Measurements from ENCODE around the gene ADAMTS4.

ADAMTS4 gene

GRCh38 chr1:161191971-161192370 is 6.9 kb downstream of the ADAMTS4 start:
- Histone ChIP-seq H3K27me3 (ENCODE audit: insufficient read depth, low read depth) (no peaks in the 10 kb centered on the region; the same call in 1 of the 2 replicates), H3K4me1 (ENCODE audit: low read depth, poor library complexity, severe bottlenecking) (peaks cover 18% of the 10 kb centered on the region), H4K20me1 (ENCODE audit: insufficient read depth) (no peaks in the 10 kb centered on the region), H3K9ac (no peak overlapping the region), H3K27ac (no peak overlapping the region), H3K4me2 (peak overlapping the region; percentile 7; the same call in 1 of the 2 replicates), H3K4me3 (IDR thresholded peaks at IDR 0.05; ENCODE audit: insufficient read depth, low read depth, low read length) (no peak overlapping the region), H2AFZ (ENCODE audit: low read depth) (peak overlapping the region; percentile 65; the same call in 1 of the 2 replicates), H3K36me3 (ENCODE audit: insufficient read depth) (no peaks in the 10 kb centered on the region), H3K79me2 (ENCODE audit: insufficient read depth, low read depth) (no peaks in the 10 kb centered on the region)
- TF ChIP-seq, protein P1, sequence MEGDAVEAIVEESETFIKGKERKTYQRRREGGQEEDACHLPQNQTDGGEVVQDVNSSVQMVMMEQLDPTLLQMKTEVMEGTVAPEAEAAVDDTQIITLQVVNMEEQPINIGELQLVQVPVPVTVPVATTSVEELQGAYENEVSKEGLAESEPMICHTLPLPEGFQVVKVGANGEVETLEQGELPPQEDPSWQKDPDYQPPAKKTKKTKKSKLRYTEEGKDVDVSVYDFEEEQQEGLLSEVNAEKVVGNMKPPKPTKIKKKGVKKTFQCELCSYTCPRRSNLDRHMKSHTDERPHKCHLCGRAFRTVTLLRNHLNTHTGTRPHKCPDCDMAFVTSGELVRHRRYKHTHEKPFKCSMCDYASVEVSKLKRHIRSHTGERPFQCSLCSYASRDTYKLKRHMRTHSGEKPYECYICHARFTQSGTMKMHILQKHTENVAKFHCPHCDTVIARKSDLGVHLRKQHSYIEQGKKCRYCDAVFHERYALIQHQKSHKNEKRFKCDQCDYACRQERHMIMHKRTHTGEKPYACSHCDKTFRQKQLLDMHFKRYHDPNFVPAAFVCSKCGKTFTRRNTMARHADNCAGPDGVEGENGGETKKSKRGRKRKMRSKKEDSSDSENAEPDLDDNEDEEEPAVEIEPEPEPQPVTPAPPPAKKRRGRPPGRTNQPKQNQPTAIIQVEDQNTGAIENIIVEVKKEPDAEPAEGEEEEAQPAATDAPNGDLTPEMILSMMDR (conservative IDR thresholded peaks at IDR 0.05; ENCODE audit: low read depth, low read length): no peak

- Histone ChIP-seq H3K79me2 (ENCODE audit: insufficient read depth, low read depth) (no peaks in the 10 kb centered on the region), H3K27me3 (ENCODE audit: insufficient read depth, low read depth) (no peaks in the 10 kb centered on the region), H3K4me2 (no peak overlapping the region), H3K36me3 (ENCODE audit: insufficient read depth) (no peaks in the 10 kb centered on the region), H3K9ac (no peak overlapping the region), H4K20me1 (ENCODE audit: insufficient read depth) (no peaks in the 10 kb centered on the region), H2AFZ (ENCODE audit: low read depth) (no peak overlapping the region), H3K4me1 (ENCODE audit: low read depth, poor library complexity, severe bottlenecking) (peaks cover 27% of the 10 kb centered on the region), H3K4me3 (IDR thresholded peaks at IDR 0.05; ENCODE audit: insufficient read depth, low read depth, low read length) (no peak overlapping the region), H3K27ac (no peak overlapping the region)
- TF ChIP-seq, protein P1 (conservative IDR thresholded peaks at IDR 0.05; ENCODE audit: low read depth, low read length): no peak
These were observed 7.8 kb downstream of the ADAMTS4 start for GRCh38 chr1:161190962-161191521.

GRCh38 chr1:161189036-161189435 is 9.8 kb downstream of the ADAMTS4 start:
- no peak overlapping the region for H3K27ac ChIP-seq
- no peaks in the 10 kb centered on the region for H3K36me3 ChIP-seq (ENCODE audit: insufficient read depth)
- no peak overlapping the region for H3K4me2 ChIP-seq
- no peak overlapping the region for H2AFZ ChIP-seq (ENCODE audit: low read depth)
- H3K27me3 ChIP-seq (ENCODE audit: insufficient read depth, low read depth): no peaks in the 10 kb centered on the region
- H3K4me3 ChIP-seq (IDR thresholded peaks at IDR 0.05; ENCODE audit: insufficient read depth, low read depth, low read length): no peak overlapping the region
- no peaks in the 10 kb centered on the region for H3K79me2 ChIP-seq (ENCODE audit: insufficient read depth, low read depth)
- TF ChIP-seq, protein P1 (conservative IDR thresholded peaks at IDR 0.05; ENCODE audit: low read depth, low read length): no peak; the same call in 1 of the 2 replicates
- H3K9ac ChIP-seq: no peak overlapping the region
- no peaks in the 10 kb centered on the region for H4K20me1 ChIP-seq (ENCODE audit: insufficient read depth)
- H3K4me1 ChIP-seq (ENCODE audit: low read depth, poor library complexity, severe bottlenecking): peaks cover 47% of the 10 kb centered on the region

DNA sequence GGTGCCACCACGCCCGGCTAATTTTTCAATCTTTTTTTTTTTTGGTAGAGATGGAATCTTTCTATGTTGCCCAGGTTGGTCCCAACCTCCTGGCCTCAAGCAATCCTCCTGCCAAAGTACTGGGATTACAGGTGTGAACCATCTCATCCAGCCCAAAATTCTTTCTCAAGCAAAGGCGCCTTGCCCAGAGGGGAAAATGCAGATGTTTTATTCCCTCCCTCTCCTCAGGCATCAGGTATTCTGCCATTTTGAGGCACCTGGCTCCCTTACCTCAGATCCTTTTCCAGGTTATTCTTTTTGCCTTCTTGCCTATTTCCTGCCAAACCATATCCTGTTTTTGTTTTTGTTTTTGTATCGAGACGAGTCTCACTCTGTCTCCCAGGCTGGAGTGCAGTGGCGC is 10.5 kb downstream of the ADAMTS4 start:
- Histone ChIP-seq H3K79me2 (ENCODE audit: insufficient read depth, low read depth) (no peaks in the 10 kb centered on the region), H3K4me1 (ENCODE audit: low read depth, poor library complexity, severe bottlenecking) (peaks cover 54% of the 10 kb centered on the region), H3K9ac (no peak overlapping the region), H4K20me1 (ENCODE audit: insufficient read depth) (no peaks in the 10 kb centered on the region), H3K36me3 (ENCODE audit: insufficient read depth) (no peaks in the 10 kb centered on the region), H3K27ac (no peak overlapping the region), H3K4me3 (IDR thresholded peaks at IDR 0.05; ENCODE audit: insufficient read depth, low read depth, low read length) (no peak overlapping the region), H3K4me2 (no peak overlapping the region), H3K27me3 (ENCODE audit: insufficient read depth, low read depth) (no peaks in the 10 kb centered on the region), H2AFZ (ENCODE audit: low read depth) (no peak overlapping the region)
- TF ChIP-seq, protein P1 (conservative IDR thresholded peaks at IDR 0.05; ENCODE audit: low read depth, low read length): no peak

Data from KMS-11 (cell line).